NCI-H2107 (cell line): Measurements from ENCODE around the gene DEUP1.
"Not testable (repeated sequence)": the region's sequence is repeated elsewhere in the genome, so short reads cannot be mapped to it uniquely, and the experiment has no call there.

Source experiments
- DNase-seq: peaks from one replicate; lab custom pipeline; 2025; lab: John Stamatoyannopoulos, UW

DEUP1 gene, protein sequence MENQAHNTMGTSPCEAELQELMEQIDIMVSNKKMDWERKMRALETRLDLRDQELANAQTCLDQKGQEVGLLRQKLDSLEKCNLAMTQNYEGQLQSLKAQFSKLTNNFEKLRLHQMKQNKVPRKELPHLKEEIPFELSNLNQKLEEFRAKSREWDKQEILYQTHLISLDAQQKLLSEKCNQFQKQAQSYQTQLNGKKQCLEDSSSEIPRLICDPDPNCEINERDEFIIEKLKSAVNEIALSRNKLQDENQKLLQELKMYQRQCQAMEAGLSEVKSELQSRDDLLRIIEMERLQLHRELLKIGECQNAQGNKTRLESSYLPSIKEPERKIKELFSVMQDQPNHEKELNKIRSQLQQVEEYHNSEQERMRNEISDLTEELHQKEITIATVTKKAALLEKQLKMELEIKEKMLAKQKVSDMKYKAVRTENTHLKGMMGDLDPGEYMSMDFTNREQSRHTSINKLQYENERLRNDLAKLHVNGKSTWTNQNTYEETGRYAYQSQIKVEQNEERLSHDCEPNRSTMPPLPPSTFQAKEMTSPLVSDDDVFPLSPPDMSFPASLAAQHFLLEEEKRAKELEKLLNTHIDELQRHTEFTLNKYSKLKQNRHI

GRCh38 chr11:93330446-93330984, at the start of gene DEUP1:
DEUP1 (plus strand) TSS chr11:93330742; CDS start chr11:93332260, 1,518 bp downstream.
- DNase-seq = peak; percentile 28

- DNase-seq = no peak
Measured at GRCh38 chr11:93285430-93285829, 45.1 kb upstream of the DEUP1 start.

GRCh38 chr11:93287434-93287833, 43.1 kb upstream of the DEUP1 start:
- DNase-seq = no peak

GRCh38 chr11:93288079-93288478, 42.5 kb upstream of the DEUP1 start:
- peak; percentile 7 for DNase-seq

GRCh38 chr11:93288767-93289166, 41.8 kb upstream of the DEUP1 start:
- no peak for DNase-seq

- DNase-seq = no peak
Measured at GRCh38 chr11:93289782-93290463, 40.6 kb upstream of the DEUP1 start.

- DNase-seq = no peak
Measured at GRCh38 chr11:93291110-93291509, 39.4 kb upstream of the DEUP1 start.

DNA sequence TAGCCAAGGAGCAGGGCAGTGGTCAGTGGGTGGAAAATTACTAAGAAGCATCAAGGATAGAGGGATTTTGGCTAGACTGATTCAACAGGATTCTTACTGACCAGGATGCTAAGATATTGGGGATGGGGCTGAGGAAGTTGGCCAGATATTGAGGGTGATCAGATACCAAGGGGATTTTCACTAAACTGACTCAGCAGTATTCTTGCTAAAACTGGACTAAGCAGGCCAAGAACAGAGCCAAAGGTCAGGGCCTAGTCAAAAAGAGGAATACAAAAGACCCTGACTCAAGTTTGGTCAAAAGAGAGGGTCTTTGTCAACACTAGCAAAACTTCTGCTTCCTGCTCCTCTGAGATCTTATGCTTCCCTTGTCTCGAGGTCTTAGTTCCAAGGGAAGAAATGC, 38.6 kb upstream of the DEUP1 start:
- no peak for DNase-seq

GRCh38 chr11:93295921-93296575, 34.5 kb upstream of the DEUP1 start:
- no peak for DNase-seq

- no peak for DNase-seq
Measured at GRCh38 chr11:93303689-93304088, 26.9 kb upstream of the DEUP1 start.

DNA sequence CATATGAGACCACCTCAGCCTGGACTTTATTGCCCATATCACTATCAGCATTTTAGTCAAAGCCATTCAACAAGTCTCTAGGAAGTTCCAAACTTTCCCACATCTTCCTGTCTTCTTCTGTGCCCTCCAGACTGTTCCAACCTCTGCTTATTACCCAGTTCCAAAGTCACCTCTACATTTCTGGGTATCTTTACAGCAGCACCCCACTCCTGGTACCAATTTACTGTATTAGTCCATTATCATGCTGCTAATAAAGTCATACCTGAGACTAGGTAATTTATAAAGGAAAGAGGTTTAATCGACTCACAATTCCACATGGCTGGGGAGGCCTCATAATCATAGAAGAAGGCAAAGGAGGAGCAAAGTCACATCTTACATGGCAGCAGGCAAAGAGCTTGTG, 16.1 kb upstream of the DEUP1 start:
- not testable (repeated sequence) for DNase-seq

GRCh38 chr11:93319224-93319839, 11.2 kb upstream of the DEUP1 start:
- no peak for DNase-seq

- no peak for DNase-seq
Measured at GRCh38 chr11:93320230-93320629, 10.3 kb upstream of the DEUP1 start.

DNA sequence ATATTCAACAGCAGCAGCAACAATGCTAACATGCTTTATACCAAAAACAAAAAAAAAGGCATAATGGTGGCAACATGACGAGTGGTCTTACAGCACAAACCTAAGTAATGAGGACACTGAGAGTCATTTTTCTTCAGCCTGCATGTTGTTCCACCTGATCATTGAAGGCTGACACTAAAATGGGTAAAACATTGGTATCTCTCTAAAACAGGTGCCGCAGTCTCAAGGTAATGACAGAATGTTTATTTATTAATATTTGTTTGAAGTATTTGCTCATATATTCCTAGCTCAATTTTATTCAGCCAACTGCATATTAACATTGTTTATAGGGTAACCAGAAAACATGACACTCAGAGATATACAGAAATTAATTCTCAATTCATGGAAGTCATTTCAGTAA, 8.3 kb upstream of the DEUP1 start:
- no peak for DNase-seq

DNA sequence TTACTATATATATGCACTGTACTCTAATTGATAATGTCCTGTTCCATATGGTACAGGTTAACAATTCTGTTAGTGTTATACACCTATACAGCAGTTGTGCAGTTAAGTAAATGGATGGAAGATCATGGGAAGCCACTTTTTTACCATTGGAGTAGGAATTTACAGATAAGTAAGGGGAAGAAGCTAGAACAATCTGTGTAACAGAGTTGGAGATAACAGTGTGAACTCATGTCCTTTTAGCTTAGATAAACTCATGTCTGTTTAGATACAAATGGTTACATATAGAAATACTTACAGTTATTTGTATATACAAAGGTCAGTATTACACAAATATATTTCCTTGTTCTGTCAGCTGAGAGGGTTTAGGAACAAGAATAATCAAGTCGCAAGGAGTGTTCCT, 6.8 kb upstream of the DEUP1 start:
- DNase-seq = no peak

GRCh38 chr11:93324500-93324899, 6.0 kb upstream of the DEUP1 start:
- no peak for DNase-seq

DNA sequence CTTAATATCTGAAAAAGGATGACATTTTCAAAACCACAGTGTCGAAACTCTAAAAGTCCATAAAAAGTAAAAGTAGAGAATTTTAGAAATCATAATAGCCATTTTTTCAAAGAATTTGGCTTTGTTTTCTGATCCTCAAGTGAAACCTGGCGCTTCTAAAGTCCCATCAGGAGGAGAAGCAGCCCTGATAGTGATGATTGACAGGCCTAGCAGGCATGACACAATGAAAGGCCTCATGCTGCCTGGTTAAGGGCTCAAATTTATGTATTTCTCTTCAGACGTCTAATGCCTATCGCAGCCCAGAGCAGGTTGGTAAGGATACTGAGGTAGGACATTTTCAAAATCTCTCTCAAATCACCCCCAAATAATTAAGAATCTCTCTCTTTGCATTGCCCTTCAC, 3.9 kb upstream of the DEUP1 start:
- no peak for DNase-seq

DNA sequence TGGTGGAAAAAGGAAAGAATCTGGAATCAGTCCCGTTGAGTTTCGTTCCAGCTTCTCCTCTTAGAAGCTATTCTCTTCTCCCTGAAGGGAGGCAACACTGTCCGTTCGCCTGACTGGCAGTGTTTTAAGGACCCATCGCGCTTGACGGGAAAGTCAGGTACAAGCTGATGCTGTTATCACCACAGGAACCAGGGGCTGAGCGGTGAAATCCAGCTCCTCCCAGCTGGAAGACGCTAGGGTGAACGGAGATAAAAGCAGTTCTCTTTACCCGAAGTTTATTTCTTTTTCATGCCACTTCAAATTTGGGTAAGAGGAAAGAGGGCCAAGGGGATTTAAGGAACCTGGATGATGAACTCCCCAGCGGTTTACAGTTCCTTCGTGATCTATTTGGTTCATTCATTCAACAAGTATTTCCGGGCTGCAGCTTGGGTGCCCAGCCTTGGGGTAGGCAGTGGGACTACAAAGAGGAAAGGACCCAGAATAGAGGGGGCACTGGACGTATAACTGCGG, 551 bp upstream of the DEUP1 start:
- DNase-seq = no peak

- no peak for DNase-seq
Measured at GRCh38 chr11:93340223-93340622, 9.7 kb downstream of the DEUP1 start.

GRCh38 chr11:93344855-93345333, 14.4 kb downstream of the DEUP1 start:
- no peak for DNase-seq

DNA sequence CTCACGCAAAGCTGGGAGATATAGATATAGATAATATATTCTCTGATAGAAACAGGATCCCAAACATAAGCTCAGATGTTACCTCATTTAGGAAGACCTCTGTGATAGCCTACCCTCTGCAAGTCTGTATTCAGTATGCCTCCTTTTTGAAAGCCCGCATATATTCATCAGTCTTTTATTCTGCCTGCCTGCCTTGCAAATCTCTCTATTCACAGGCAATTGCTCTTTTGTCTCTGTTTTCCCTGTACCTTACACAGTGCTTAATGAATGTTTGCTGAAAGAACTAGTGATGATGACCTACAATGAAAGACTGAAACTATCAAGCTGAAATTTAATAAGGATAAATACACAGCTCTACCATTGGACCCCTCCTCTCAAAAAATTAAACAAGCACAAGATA, 18.4 kb downstream of the DEUP1 start:
- no peak for DNase-seq
